H9 (cell line): ENCODE results near the gene SCN1B. TPM values are rescaled to one million over a fixed set of nuclear protein-coding genes. Genes with fewer than 3 reads are reported as not detected.
A peak's percentile ranks its signal among the peaks of the same experiment; 100 is the strongest.

ENCODE experiments used
- DNase-seq: peaks from one replicate; pipeline ENCODE4 v3.0.0-alpha.2; 2017
- H2AFZ ChIP-seq: one replicate; pipeline ENCODE4 v1.6.1; 2013; ENCODE audit warnings: mild to moderate bottlenecking, low read length, control low read depth, moderate library complexity
- H2AK5ac ChIP-seq: 2 replicates; pipeline ENCODE4 v1.6.1; 2013; ENCODE audit warnings: low read length, control low read depth, mixed read lengths; ENCODE audit not compliant: insufficient read length
- H2BK120ac ChIP-seq: one replicate; pipeline ENCODE4 v1.6.1; 2013; ENCODE audit warnings: low read depth, mild to moderate bottlenecking, low read length, control low read depth, inconsistent platforms; ENCODE audit not compliant: poor library complexity, severe bottlenecking
- H2BK12ac ChIP-seq: 2 replicates; pipeline ENCODE4 v1.6.1; 2013; ENCODE audit warnings: low read length, control low read depth, mixed read lengths, low read depth; ENCODE audit not compliant: insufficient read length
- H2BK15ac ChIP-seq: 2 replicates; pipeline ENCODE4 v1.6.1; 2013; ENCODE audit warnings: low read depth, low read length, control low read depth
- H2BK20ac ChIP-seq: one replicate; pipeline ENCODE4 v1.6.1; 2013; ENCODE audit warnings: low read depth, mild to moderate bottlenecking, low read length, control low read depth, inconsistent platforms; ENCODE audit not compliant: poor library complexity, severe bottlenecking
- H2BK5ac ChIP-seq: 2 replicates; pipeline ENCODE4 v1.6.1; 2013; ENCODE audit warnings: low read length, control low read depth, mixed read lengths; ENCODE audit not compliant: insufficient read length
- H3K14ac ChIP-seq: 2 replicates; pipeline ENCODE4 v1.6.1; 2013; ENCODE audit warnings: low read length, control low read depth; ENCODE audit not compliant: insufficient read depth
- H3K18ac ChIP-seq: 2 replicates; pipeline ENCODE4 v1.6.1; 2013; ENCODE audit warnings: low read depth, mild to moderate bottlenecking, mixed read lengths, low read length, control low read depth; ENCODE audit not compliant: insufficient read length
- H3K23ac ChIP-seq: 2 replicates; pipeline ENCODE4 v1.6.1; 2013; ENCODE audit warnings: low read length, control low read depth, mixed read lengths, low read depth; ENCODE audit not compliant: insufficient read length
- H3K23me2 ChIP-seq: 2 replicates; pipeline ENCODE4 v1.6.1; 2013; ENCODE audit warnings: low read depth, mild to moderate bottlenecking, mixed read lengths, low read length, control low read depth; ENCODE audit not compliant: insufficient read length, poor library complexity, severe bottlenecking
- H3K27ac ChIP-seq: 2 replicates; pipeline ENCODE4 v1.5.1; 2013; ENCODE audit warnings: low read length, control low read depth, mixed read lengths, low read depth; ENCODE audit not compliant: insufficient read length
- H3K27me3 ChIP-seq: 2 replicates; pipeline ENCODE4 v1.6.1; 2013; ENCODE audit warnings: low read length, control low read depth, inconsistent platforms; ENCODE audit not compliant: insufficient read depth
- H3K4ac ChIP-seq: 2 replicates; pipeline ENCODE4 v1.6.1; 2013; ENCODE audit warnings: low read depth, mild to moderate bottlenecking, control low read depth, inconsistent platforms, low read length, moderate library complexity
- H3K4me1 ChIP-seq: 2 replicates; pipeline ENCODE4 v1.6.1; 2013; ENCODE audit warnings: low read length, control low read depth, inconsistent platforms; ENCODE audit not compliant: insufficient read depth
- H3K4me2 ChIP-seq: 2 replicates; pipeline ENCODE4 v1.6.1; 2013; ENCODE audit warnings: low read length, control low read depth, mixed read lengths; ENCODE audit not compliant: insufficient read length, insufficient read depth
- H3K56ac ChIP-seq: 2 replicates; pipeline ENCODE4 v1.6.1; 2013; ENCODE audit warnings: low read depth, mild to moderate bottlenecking, mixed read lengths, low read length, control low read depth; ENCODE audit not compliant: insufficient read length
- H3K79me1 ChIP-seq: 2 replicates; pipeline ENCODE4 v1.6.1; 2013; ENCODE audit warnings: low read depth, mild to moderate bottlenecking, moderate library complexity, low read length, control low read depth, inconsistent platforms; ENCODE audit not compliant: insufficient read depth, poor library complexity, severe bottlenecking
- H3K79me2 ChIP-seq: 2 replicates; pipeline ENCODE4 v1.6.1; 2013; ENCODE audit warnings: low read length, control low read depth, inconsistent platforms; ENCODE audit not compliant: insufficient read depth
- H3K9ac ChIP-seq: 2 replicates; pipeline ENCODE4 v1.6.1; 2013; ENCODE audit warnings: low read length, control low read depth, mixed read lengths; ENCODE audit not compliant: insufficient read length; ENCODE audit errors: extremely low read depth
- H3K9me3 ChIP-seq: one replicate; pipeline ENCODE4 v1.6.1; 2013; ENCODE audit warnings: low read depth, low read length, inconsistent platforms; ENCODE audit not compliant: control insufficient read depth
- H3T11ph ChIP-seq: one replicate; pipeline ENCODE4 v1.6.1; 2013; ENCODE audit warnings: mild to moderate bottlenecking, low read length, control low read depth, inconsistent platforms
- H4K20me1 ChIP-seq: one replicate; pipeline ENCODE4 v1.6.1; 2013; ENCODE audit not compliant: control insufficient read depth, insufficient read length, insufficient read depth
- H4K5ac ChIP-seq: 2 replicates; pipeline ENCODE4 v1.6.1; 2013; ENCODE audit warnings: low read depth, mild to moderate bottlenecking, mixed read lengths, low read length, control low read depth; ENCODE audit not compliant: insufficient read length
- H4K8ac ChIP-seq: replicated peaks from 2 replicates; pipeline ENCODE4 v1.6.1; 2013; ENCODE audit warnings: low read length, control low read depth, mixed read lengths, low read depth; ENCODE audit not compliant: insufficient read length
- H4K91ac ChIP-seq: 2 replicates; pipeline ENCODE4 v1.6.1; 2013; ENCODE audit warnings: low read depth, mild to moderate bottlenecking, moderate library complexity, mixed read lengths, low read length, control low read depth; ENCODE audit not compliant: insufficient read length
- H3K27ac Mint-ChIP-seq, 3 experiments: 2 replicates in 2 of 3; 3 replicates in 1 of 3; pipeline ENCODE4 v1.8.0; 2020 to 2021; ENCODE audit warnings: mixed read lengths in 3 of 3, mild to moderate bottlenecking in 1 of 3, moderate library complexity in 1 of 3
- H3K27me3 Mint-ChIP-seq: 2 replicates; pipeline ENCODE4 v1.8.0; 2021; ENCODE audit warnings: low read depth, mild to moderate bottlenecking, moderate library complexity, mixed read lengths
- H3K36me3 Mint-ChIP-seq, 3 experiments: 2 replicates in 2 of 3; 3 replicates in 1 of 3; pipeline ENCODE4 v1.8.0; 2020 to 2021; ENCODE audit warnings: low read depth in 3 of 3, mixed read lengths in 3 of 3; ENCODE audit not compliant: insufficient read depth in 1 of 3
- H3K4me1 Mint-ChIP-seq, 2 experiments: 2 replicates each; pipeline ENCODE4 v1.8.0; 2020; ENCODE audit warnings: mixed read lengths in 2 of 2
- H3K4me3 Mint-ChIP-seq, 2 experiments: 2 replicates in 1 of 2; 3 replicates in 1 of 2; pipeline ENCODE4 v1.8.0; 2020 to 2021; ENCODE audit warnings: mild to moderate bottlenecking in 2 of 2, mixed read lengths in 2 of 2, moderate library complexity in 1 of 2
- H3K9me3 Mint-ChIP-seq, 2 experiments: 2 replicates in 1 of 2; 3 replicates in 1 of 2; pipeline ENCODE4 v1.8.0; 2020; ENCODE audit warnings: mild to moderate bottlenecking in 2 of 2, mixed read lengths in 2 of 2, moderate library complexity in 1 of 2
- CTCF ChIP-seq: fragments of 200-600 bp; sonication (generic); conservative IDR thresholded peaks from 3 replicates; pipeline ENCODE4 v1.8.0; 2021; ENCODE audit warnings: antibody characterized with exemption, mild to moderate bottlenecking
- WGBS: extraction: QIAGEN DNeasy Blood & Tissue Kit; methylation state at CpG from one replicate; pipeline ENCODE4 v1.1.7; 2013; ENCODE audit warnings: missing lambda C conversion rate, low lambda C conversion rate, mixed read lengths; ENCODE audit not compliant: insufficient read length; ENCODE audit errors: extremely low coverage; 5-methylcytosine and 5-hydroxymethylcytosine counted together
- total RNA-seq: library from RNA; stranded (reverse); gene quantifications from 2 replicates; pipeline ENCODE4 v1.2.1, GENCODE V29; 2021

SCN1B gene
- total RNA-seq, 1 experiment from 2014 or later, result 3.8 TPM

DNA sequence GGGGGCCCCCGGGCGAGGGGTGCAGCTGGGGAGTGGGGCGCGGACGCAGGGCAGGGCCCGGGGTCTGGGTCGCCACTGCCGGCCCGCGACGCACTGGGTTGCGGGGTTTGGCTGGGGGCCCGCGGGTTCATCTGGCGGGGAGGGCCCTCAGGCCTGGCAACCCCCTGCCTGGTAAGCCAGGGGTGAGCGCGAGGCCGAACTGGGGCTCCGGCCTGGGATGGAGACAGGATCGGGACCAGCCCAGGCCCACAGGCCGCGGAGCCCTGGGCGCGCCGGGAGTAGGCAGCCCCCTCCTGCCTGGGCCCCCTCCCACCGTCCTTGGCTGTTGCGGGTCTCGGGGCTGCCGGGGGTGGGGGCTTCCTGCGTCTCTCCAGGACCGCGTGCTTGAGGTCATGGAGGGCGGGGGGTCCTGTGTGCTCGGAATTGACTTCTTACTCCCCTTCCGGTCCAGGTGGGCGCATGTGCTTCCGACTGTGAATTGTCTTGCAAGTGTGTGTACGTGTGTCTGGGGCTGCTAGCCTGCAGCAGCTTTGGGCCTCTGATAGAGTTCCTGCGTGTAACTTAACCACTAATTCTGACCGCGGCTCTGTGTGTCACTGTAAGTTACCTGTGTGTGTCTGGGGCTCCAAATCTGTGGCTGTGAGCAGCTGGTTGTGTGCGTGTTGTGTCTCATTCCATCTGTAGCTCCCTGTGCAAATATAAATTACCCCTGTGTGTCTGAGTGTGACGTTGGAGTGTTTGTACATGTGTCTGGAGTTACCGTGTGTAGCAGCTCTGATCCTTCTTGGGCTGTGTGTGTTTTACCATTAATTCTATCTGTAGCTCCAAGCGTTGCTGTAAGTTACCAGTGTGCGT lies 29.4 kb upstream of the SCN1B start:
- Histone ChIP-seq H3K56ac (no peak overlapping the region), H4K91ac (no peak overlapping the region), H4K20me1 (no peaks in the 10 kb centered on the region), H3K23me2 (peaks cover 21% of the 10 kb centered on the region), H3K27me3 (no peaks in the 10 kb centered on the region), H2BK120ac (no peak overlapping the region), H2BK12ac (no peak overlapping the region), H3K23ac (no peak overlapping the region), H2AFZ (no peak overlapping the region), H4K8ac (no peak overlapping the region), H4K5ac (no peak overlapping the region), H2BK20ac (no peak overlapping the region), H3K4ac (no peak overlapping the region), H2AK5ac (no peak overlapping the region), H3K14ac (peak overlapping the region; percentile 91), H3K79me1 (peaks cover 3% of the 10 kb centered on the region), H3K79me2 (peaks cover 40% of the 10 kb centered on the region; the same call in 1 of the 2 replicates), H2BK5ac (no peak overlapping the region), H3K4me2 (peak overlapping the region; percentile 83), H3K9me3 (no peaks in the 10 kb centered on the region), H3K9ac (peak overlapping the region; percentile 66), H3T11ph (no peak overlapping the region), H2BK15ac (no peak overlapping the region), H3K4me1 (peaks cover 3% of the 10 kb centered on the region; the same call in 1 of the 2 replicates), H3K18ac (no peak overlapping the region), H3K27ac (no peak overlapping the region)
- DNase-seq, result peak; percentile 57
- Mint-ChIP-seq H3K4me1 (peaks cover 42 to 55% of the 10 kb centered on the region in 2 experiments), H3K36me3 (peaks cover 33 to 39% (median 36%) of the 10 kb centered on the region in 3 experiments), H3K27ac (peak overlapping the region; percentile 94 to 97 (median 96)), H3K4me3 (peak overlapping the region; percentile 98 to 100), H3K9me3 (peaks cover 0 to 2% of the 10 kb centered on the region in 2 experiments; a peak in 3 of 5 replicates), H3K27me3 (no peaks in the 10 kb centered on the region; the same call in 1 of the 2 replicates)
- TF ChIP-seq CTCF, result no peak
- WGBS, result no CpG with 5 or more reads among the region's 46 CpGs
